H1 (cell line): ENCODE data around the gene ETV1.

ENCODE experiments used
- JUND ChIP-seq: IDR thresholded peaks from 2 replicates; pipeline ENCODE4 v1.6.1; 2011; ENCODE audit warnings: mild to moderate bottlenecking, improper control_type of control experiment, low read length
- MAFK ChIP-seq: IDR thresholded peaks from 2 replicates; pipeline ENCODE4 v1.6.1; 2012; ENCODE audit warnings: low read depth, mild to moderate bottlenecking, improper control_type of control experiment, low read length
- NRF1 ChIP-seq: IDR thresholded peaks from 2 replicates; pipeline ENCODE4 v1.6.1; 2011; ENCODE audit warnings: mild to moderate bottlenecking, low read depth, low read length, improper control_type of control experiment
- POLR2A ChIP-seq, 2 experiments: IDR thresholded peaks; 1 replicate in 1 of 2; 2 replicates in 1 of 2; pipeline ENCODE4 v1.6.1; 2011; ENCODE audit warnings: low read depth in 2 of 2, low read length in 2 of 2, mild to moderate bottlenecking in 2 of 2; ENCODE audit errors: control extremely low read depth in 1 of 2
- SIX5 ChIP-seq: IDR thresholded peaks from 2 replicates; pipeline ENCODE4 v1.6.1; 2011; ENCODE audit warnings: mild to moderate bottlenecking, low read depth, low read length
- YY1 ChIP-seq: IDR thresholded peaks from 2 replicates; pipeline ENCODE4 v1.6.1; 2011; ENCODE audit warnings: low read depth, mild to moderate bottlenecking, low read length
- TF ChIP-seq, protein P1 (sequence below), 3 experiments: IDR thresholded peaks; 1 replicate in 2 of 3; 2 replicates in 1 of 3; pipeline versions ENCODE4 v1.5.1 to v1.6.1; 2011; ENCODE audit warnings: low read length in 3 of 3, mild to moderate bottlenecking in 3 of 3, inconsistent platforms in 2 of 3, low read depth in 1 of 3, moderate library complexity in 1 of 3; ENCODE audit not compliant: insufficient read depth in 1 of 3; ENCODE audit errors: control extremely low read depth in 1 of 3
- TF ChIP-seq, protein P2 (sequence below): IDR thresholded peaks from 2 replicates; pipeline ENCODE4 v1.6.1; 2011; ENCODE audit warnings: low read depth, mild to moderate bottlenecking, low read length; ENCODE audit not compliant: insufficient read depth
- TF ChIP-seq, protein P3 (sequence below): IDR thresholded peaks from 2 replicates; pipeline ENCODE4 v1.6.1; 2012; ENCODE audit warnings: inconsistent platforms

DNA sequence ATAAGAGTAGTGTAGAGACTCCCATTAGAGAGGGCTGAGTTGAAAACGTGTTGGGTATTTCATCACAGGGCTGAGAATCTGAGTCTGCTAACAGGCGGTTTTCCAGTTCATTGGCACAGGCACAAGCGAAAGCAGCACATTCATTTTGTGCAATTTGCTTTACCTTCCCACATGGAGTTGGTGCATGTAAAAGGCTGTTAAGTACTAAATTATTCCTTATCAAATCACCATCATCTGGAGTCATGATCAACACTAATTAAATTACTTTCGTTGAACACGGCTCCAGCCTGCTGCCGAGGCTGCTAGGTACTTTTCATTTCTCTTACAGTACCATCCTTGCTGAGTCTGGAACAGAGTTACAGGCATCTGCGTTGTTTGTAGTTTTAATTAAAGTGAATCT is 43.8 kb downstream of the ETV1 start:
- TF ChIP-seq SIX5 (no peak), MAFK (no peak), YY1 (no peak), JUND (no peak), POLR2A (IDR thresholded peaks at IDR 0.05; ENCODE audit: control extremely low read depth in 1 of 2, low read depth in 2 of 2, low read length in 2 of 2) (no peak), NRF1 (no peak)
- TF ChIP-seq, protein P1, sequence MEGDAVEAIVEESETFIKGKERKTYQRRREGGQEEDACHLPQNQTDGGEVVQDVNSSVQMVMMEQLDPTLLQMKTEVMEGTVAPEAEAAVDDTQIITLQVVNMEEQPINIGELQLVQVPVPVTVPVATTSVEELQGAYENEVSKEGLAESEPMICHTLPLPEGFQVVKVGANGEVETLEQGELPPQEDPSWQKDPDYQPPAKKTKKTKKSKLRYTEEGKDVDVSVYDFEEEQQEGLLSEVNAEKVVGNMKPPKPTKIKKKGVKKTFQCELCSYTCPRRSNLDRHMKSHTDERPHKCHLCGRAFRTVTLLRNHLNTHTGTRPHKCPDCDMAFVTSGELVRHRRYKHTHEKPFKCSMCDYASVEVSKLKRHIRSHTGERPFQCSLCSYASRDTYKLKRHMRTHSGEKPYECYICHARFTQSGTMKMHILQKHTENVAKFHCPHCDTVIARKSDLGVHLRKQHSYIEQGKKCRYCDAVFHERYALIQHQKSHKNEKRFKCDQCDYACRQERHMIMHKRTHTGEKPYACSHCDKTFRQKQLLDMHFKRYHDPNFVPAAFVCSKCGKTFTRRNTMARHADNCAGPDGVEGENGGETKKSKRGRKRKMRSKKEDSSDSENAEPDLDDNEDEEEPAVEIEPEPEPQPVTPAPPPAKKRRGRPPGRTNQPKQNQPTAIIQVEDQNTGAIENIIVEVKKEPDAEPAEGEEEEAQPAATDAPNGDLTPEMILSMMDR (IDR thresholded peaks at IDR 0.05; ENCODE audit: control extremely low read depth in 1 of 3, insufficient read depth in 1 of 3, low read depth in 1 of 3, low read length in 3 of 3): no peak
- TF ChIP-seq, protein P2, sequence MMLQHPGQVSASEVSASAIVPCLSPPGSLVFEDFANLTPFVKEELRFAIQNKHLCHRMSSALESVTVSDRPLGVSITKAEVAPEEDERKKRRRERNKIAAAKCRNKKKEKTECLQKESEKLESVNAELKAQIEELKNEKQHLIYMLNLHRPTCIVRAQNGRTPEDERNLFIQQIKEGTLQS: no peak
- TF ChIP-seq, protein P3, sequence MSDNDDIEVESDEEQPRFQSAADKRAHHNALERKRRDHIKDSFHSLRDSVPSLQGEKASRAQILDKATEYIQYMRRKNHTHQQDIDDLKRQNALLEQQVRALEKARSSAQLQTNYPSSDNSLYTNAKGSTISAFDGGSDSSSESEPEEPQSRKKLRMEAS: no peak
